Neural cell (in vitro differentiated cells): ENCODE measurements around the gene TIMM17B.

Experiments
- CTCF ChIP-seq: fragments of 450-650 bp; IDR thresholded peaks from 2 replicates; pipeline ENCODE4 v1.5.1; 2014; ENCODE audit warnings: antibody characterized with exemption, mild to moderate bottlenecking, moderate library complexity; ENCODE audit not compliant: poor library complexity, severe bottlenecking
- EP300 ChIP-seq: fragments of 450-650 bp; conservative IDR thresholded peaks from 2 replicates; pipeline ENCODE4 v1.6.1; 2014; ENCODE audit warnings: antibody characterized with exemption, mild to moderate bottlenecking, moderate library complexity; ENCODE audit not compliant: poor library complexity, severe bottlenecking
- EZH2 ChIP-seq: fragments of 200-600, 300-800 bp; shearing (Covaris generic), sonication (generic); IDR thresholded peaks from 2 replicates; pipeline ENCODE4 v1.6.1; 2014; ENCODE audit warnings: antibody characterized with exemption, low read length, borderline replicate concordance, mild to moderate bottlenecking; ENCODE audit not compliant: insufficient read depth, poor library complexity, severe bottlenecking
- MXI1 ChIP-seq: fragments of 450-650 bp; conservative IDR thresholded peaks from 2 replicates; pipeline ENCODE4 v1.6.1; 2014; ENCODE audit warnings: antibody characterized with exemption, mild to moderate bottlenecking; ENCODE audit not compliant: poor library complexity, severe bottlenecking
- POLR2AphosphoS5 ChIP-seq: IDR thresholded peaks from 2 replicates; pipeline ENCODE4 v1.6.1; 2012
- RAD21 ChIP-seq: fragments of 450-650 bp; conservative IDR thresholded peaks from 2 replicates; pipeline ENCODE4 v1.6.1; 2014; ENCODE audit warnings: antibody characterized with exemption, mild to moderate bottlenecking, moderate library complexity
- REST ChIP-seq: IDR thresholded peaks from 2 replicates; pipeline ENCODE4 v1.6.1; 2012; ENCODE audit warnings: borderline replicate concordance
- SMC3 ChIP-seq: fragments of 450-650 bp; conservative IDR thresholded peaks from 2 replicates; pipeline ENCODE4 v1.6.1; 2014; ENCODE audit warnings: antibody characterized with exemption, mild to moderate bottlenecking, moderate library complexity; ENCODE audit not compliant: poor library complexity
- TAF1 ChIP-seq: IDR thresholded peaks from 2 replicates; pipeline ENCODE4 v1.6.1; 2012; ENCODE audit warnings: low read depth

GRCh38 chrX:48903290-48903689 lies 5.7 kb upstream of the TIMM17B start:
- TF ChIP-seq CTCF: no peak
- TF ChIP-seq REST: no peak
- no peak for TF ChIP-seq RAD21
- TF ChIP-seq EP300: no peak
- TF ChIP-seq POLR2AphosphoS5: no peak
- TF ChIP-seq MXI1: no peak
- no peak for TF ChIP-seq EZH2
- no peak for TF ChIP-seq TAF1
- no peak for TF ChIP-seq SMC3
